Fibroblast of skin of abdomen (primary cell): ENCODE data around the gene ANXA11.
A peak's percentile ranks its signal among the peaks of the same experiment; 100 is the strongest.
"Not testable (repeated sequence)": the region's sequence is repeated elsewhere in the genome, so short reads cannot be mapped to it uniquely, and the experiment has no call there.

Experiments
- DNase-seq: peaks from one replicate; pipeline ENCODE4 v3.0.0-alpha.2; 2013

ANXA11 gene

DNA sequence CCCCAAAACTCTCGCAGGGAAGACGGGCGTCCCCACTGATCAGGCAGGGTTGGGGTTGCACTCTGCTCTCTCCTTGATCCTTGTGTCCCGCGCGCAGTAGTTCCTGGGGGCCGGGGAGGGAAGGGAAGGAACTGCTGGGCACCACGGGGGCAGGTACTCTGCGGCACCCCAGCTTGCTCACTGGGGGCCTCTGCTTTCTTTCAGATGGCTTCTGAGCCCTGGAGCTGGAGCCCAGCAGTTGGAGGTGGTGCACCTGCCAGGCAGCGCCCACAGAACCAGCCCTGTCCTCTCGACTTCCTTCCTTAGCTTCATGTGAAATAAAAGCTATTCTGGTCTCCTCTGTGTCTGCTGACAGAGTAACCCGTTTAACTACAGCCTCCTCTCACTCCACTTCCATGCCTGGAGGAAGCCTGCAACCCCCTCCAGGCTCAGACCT lies 60.6 kb downstream of the ANXA11 start:
- no peak for DNase-seq

- no peak for DNase-seq
These were observed 61.2 kb downstream of the ANXA11 start for GRCh38 chr10:80144067-80144695.

DNA sequence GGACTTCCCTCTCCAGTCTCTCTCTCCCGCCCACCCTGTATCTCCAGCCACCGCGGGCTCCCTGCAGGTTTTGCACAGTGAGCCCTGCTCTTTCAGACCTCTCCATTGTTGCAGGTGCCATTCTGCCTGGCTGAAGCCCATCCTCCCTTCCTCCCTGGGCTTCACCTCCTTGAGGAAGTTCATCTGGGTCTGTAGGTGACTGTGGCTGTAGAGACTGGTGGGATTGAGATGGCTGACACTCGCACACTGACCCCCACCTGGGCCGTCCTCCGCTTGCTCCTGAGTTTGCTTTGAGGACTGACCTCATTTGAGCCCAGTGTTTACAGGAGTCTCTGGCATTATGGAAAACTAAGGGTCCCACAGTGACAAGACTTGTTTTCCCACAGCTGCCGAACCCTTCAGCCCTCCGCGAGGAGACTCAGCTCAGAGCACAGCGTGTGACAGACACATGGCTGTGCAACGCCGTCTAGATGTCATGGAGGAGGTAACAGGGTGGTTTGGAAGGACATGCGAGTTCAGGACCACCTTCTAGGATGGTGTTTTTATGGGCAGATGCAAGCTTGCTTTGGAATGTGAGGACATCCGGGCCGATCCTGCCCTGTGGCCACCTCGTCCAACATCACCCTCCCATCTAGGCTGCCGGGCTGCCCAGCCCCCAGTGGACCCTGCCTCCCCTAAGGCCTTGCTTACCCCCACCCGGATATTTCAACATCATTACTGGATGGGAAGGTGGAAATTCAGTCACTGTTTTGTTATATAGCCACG lies 63.5 kb downstream of the ANXA11 start:
- DNase-seq = no peak

DNA sequence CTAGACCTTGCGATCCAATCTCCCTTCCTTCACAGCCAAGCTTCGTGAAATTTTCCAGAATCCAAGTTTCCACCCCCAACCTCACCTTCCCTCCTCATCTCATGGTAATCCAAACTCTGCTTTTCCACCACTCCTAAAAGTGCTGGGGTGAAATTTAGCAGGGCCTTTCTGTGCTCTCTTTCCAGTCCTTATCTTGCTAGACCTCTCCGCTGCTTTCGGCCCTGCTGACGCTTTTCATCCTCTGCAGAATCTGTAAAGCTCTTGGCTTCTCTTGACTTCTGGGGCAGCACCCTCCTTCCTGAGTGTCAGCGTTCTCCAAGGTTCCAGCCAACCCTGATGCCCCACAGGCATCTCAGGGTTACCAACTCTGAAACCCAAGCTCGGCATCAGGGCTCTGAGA lies 65.1 kb downstream of the ANXA11 start:
- DNase-seq = no peak

DNA sequence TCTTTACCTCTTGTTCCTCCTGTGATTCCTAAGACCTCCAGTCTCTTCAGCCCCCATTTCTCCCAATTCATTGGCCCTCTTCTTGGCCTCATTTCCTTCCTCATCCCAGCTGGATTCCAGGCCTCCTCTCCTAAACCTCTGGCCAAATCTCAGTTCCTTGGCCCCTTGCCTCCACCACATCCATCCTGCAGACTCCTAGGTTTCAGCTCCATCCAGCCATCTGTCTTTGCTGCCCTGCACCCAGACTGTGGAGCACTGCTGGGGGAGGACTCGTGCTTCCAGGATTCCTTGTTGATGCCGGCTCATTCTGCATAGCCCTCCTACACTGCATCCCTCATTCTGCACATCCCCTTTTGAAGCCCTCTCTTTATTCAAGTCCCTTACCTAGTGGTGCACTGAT lies 66.1 kb downstream of the ANXA11 start:
- DNase-seq = no peak

DNA sequence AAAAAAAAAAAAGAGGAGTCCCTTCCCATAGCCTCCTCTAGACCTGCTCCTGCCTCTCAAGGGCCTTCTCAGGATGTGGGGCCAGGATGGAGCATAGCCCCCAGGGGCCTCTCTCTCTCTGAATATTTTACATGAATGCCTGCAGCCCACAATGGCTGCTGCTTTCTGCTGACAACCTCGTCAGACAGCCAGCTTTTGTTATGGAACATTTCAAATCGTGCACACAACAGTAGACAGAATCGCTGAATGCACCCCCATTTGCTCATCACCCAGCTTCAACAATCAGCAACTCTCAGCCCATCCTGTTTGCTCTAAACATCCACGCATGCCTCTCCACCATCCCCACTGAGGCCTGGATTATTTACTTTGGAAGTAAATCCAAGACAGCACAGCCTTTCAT lies 67.4 kb downstream of the ANXA11 start:
- no peak for DNase-seq

DNA sequence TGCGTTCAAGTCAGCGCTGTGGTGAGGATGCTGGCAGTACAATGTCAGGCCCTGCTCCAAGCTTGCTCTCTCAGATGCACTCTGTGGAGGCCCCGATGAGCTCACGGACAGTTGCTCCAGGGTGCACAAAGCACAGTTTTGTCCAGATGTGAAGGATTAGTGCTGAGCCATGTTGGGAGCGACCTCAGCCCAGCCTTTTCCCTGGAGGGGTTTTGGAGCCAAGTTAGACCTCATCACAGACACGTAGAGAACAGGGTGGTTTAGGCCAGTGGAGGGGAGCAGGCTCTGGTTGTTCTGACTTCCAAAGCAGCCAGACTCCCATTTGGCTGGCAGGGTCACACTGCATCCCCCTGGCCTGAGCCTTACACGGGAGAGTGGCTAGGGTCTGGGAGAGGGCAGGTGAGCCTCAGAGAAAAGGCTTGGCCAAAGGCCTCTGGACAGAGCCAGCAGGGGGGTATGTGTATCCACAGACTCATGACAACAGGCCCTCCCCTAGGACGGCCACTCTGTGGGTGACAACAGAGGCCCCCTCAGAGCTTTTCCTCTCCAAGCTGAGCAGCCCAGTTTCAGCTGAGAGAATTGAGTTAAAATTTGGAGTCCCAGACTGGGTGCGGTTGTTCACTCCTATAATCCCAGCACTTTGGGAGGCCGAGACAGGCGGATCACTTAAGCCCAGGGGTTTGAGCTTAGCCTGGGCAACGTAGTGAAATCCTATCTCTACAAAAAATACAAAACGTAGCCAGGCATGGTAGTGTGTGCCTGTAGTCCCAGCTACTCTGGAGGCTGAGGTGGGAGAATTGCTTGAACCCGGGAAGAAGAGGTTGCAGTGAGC lies 68.1 kb downstream of the ANXA11 start:
- peak; percentile 64 for DNase-seq

DNA sequence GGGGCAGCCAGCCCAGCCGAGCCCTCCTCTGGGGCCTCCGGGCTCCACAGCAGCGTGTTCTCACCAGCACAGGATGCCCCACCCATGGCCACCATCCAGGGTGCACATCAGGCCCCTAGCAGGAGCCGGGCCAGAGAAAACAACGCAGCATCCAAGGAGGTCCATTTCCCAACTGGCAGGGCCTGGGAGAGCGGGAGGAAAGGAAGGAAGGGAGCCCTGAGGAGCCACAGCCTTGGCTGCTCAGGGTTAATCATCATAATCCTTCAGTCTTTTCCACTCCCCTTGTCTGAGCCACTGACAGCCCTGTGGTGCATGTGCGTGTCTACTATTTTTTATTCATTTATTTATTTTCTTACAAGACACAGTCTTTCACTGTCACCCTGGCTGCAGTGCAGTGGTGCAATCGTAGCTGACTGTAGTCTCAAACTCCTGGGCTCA lies 69.2 kb downstream of the ANXA11 start:
- peak; percentile 86 for DNase-seq

- DNase-seq = not testable (repeated sequence)
These were observed 71.7 kb downstream of the ANXA11 start for GRCh38 chr10:80133687-80134086.

DNA sequence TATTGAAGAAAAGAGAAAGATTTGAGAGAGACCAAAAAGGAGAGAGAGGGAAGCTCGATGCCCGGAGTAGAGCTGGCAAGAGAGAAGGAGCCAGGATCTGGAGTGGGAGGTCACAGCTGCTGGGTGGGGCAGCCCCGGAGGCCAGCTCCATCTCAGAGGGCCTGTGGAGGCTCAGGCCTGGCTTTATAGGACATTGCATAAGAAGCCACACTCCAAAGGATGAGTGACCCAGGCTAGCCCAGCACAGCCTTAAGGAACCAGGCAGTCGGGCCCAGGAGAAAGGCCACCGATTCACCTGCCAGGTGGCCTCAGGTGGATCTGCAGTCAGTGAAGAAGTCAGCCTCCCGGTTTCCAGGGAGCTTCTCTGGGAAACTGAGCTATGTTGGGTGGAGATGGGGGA lies 72.1 kb downstream of the ANXA11 start:
- DNase-seq = no peak

- DNase-seq = peak; percentile 29
These were observed 72.8 kb downstream of the ANXA11 start, which contains the start of gene PLAC9 for GRCh38 chr10:80132299-80133139. PLAC9 (plus strand) TSS chr10:80132730; CDS start chr10:80132763, 33 bp downstream.

GRCh38 chr10:80131499-80131901 lies 73.8 kb downstream of the ANXA11 start:
- DNase-seq = no peak

DNA sequence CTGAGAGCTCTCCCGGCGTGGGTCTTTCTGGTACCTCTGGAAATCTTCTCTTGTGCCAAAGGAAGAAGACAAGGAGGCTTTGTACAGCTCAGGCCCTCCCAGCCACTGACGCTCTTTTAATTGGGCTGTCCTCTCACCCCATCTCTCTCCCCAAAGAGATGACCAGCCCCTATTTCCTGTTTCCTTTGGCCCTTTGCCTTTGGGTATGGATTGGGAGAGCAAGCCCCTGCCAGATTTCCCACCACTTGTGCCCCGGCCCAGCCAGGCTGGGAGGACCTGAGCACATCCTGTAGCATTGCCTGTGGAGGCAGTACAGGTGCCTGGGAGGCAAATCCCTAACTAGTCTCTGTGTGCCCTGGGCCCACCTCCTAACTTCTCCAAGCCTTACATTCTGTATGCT lies 78.5 kb downstream of the ANXA11 start:
- no peak for DNase-seq

DNA sequence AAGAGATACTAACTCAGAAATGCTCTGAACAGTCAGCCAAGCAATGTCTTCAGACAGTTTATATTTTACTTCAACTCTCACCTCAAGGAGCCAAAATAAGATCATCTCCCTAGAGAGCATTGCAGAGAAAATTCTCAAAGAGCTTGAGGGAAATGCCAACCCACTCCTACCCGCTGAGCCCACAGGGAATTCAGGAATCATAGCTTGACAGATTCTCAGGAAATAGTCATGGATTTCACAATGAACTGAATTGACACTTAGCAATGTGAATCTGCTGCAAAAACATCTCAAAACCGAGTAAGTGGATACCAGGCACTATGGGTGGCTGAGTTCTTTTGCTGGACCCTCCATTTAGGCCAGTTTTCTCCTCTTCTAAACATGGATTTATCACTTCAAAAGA lies 82.6 kb downstream of the ANXA11 start:
- no peak for DNase-seq

DNA sequence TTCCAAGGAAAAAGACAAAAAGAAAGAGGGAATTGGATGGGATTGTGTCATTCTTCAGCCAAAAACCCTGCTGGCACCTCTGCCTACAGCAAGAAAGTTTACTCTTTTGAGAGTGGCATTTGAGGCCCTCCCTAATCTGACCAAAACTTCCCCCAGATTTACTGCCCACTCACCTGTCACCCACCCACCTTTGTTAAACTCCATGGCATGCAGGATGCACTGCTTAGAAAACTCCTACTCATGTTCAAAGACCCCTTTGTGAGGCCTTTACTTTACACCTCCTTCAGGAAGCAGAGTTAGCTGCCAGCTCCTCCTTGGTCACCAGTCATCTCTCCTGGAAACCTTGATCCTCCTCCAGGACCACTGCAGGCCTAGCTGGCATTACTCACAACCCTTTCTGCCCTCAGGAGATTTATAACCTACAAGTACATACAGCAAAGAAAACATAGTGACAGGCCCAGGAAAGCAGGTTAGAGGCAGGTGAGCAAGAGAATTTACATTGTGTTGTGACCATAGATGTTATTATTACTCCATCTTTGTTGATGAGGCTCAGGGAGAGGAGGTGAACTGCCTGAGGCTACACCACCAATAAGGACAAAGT lies 83.1 kb downstream of the ANXA11 start:
- no peak for DNase-seq

DNA sequence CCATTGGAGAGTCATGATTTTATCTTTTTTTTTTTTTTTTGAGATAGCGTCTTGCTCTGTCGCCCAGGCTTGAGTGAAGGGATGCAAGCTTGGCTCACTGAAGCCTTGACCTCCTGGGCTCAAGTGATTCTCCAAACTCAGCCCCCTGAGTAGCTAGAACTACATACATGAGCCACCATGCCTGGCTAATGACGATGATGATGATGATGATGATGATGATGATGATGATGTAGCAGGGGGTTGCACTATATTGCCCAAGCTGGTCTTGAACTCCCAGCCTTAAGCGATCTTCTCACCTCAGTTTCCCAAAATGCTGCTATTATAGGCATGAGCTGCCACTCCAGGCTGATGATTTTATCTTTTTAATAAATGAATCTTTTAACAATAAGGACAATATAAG lies 86.7 kb downstream of the ANXA11 start:
- DNase-seq = no peak

- no peak for DNase-seq
These were observed 94.4 kb downstream of the ANXA11 start for GRCh38 chr10:80110986-80111385.

- DNase-seq = no peak
These were observed 96.6 kb downstream of the ANXA11 start for GRCh38 chr10:80108576-80109239.

DNA sequence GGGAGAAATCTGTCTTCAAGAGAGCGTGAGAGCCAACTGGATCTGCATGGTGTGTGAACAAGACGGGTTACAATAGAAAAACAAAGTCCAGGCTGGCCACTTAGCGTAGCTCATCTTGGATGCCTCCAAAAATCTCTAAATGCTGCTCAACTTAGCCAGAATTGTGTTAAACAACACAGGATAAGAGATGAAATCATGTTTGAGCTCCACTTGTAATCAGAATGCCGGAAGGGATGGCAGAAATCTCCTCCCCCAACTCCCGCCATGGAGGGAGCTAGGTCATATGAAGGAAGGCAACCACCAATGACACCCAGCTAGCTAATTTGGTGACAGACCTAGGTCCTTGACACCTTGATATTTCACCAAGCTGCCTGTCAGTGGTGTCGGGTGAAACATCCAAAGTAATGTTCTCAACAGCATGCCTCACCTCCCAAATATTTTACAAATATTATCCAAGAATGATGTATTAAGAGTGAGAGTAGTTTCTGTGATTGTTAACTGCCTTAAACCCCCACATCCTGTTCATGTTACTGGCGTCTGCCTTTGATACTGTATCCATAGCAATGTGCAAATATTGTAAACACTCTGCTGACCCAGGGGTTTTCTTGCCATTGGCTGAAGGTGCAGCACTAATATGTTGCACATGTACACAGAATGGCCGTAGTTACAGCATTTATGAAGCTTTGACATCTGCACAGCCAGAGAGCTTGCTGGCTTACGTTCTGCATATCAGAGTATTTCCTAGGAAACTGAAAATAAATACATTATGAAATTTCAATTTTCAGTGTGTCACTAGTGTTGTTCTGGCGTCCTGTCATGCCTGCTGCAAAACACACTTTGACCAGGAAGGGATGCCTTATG lies 101.0 kb downstream of the ANXA11 start:
- peak; percentile 84 for DNase-seq
